Tibial nerve (tissue), 3 donors: ENCODE results near the gene SLC6A6.

Source experiments
- CTCF ChIP-seq, 5 experiments: fragments of 200-600 bp in 3 of 5; fragments of 450-650 bp in 2 of 5; sonication (generic) in 3 of 5; IDR thresholded peaks; one replicate each; pipeline ENCODE4 v1.5.1; 2016 to 2019; ENCODE audit warnings: antibody characterized with exemption in 5 of 5, mild to moderate bottlenecking in 3 of 5, moderate library complexity in 2 of 5
- POLR2A ChIP-seq, 2 donors: fragments of 450-650 bp; IDR thresholded peaks; one replicate each; pipeline ENCODE4 v1.6.1; 2017; ENCODE audit warnings: antibody characterized with exemption in 2 of 2, mild to moderate bottlenecking in 2 of 2, moderate library complexity in 2 of 2

GRCh38 chr3:14431452-14431916 is 29.1 kb downstream of the SLC6A6 start:
- TF ChIP-seq CTCF (IDR thresholded peaks at IDR 0.05) (no peak), POLR2A (IDR thresholded peaks at IDR 0.05) (no peak)
